DND-41 (cell line): ENCODE data around the gene XYLT1.

Experiments used
- ATAC-seq: fragments of 200-7000 bp; cut with Tn5 transposase; 3 replicates; pipeline ENCODE4 v1.9.1; 2021; ENCODE audit warnings: low read depth; ENCODE audit not compliant: insufficient read depth
- DNase-seq: peaks from one replicate; pipeline ENCODE4 v3.0.0-alpha.2; 2020
- H2AFZ ChIP-seq: 2 replicates; pipeline ENCODE4 v1.6.0; 2012; ENCODE audit warnings: low read depth, low read length
- H3K27ac ChIP-seq: 2 replicates; pipeline ENCODE4 v1.5.1; 2012; ENCODE audit warnings: low read length, inconsistent platforms
- H3K27me3 ChIP-seq: fragments of 200-600 bp; sonication (generic); 2 replicates; pipeline ENCODE4 v1.6.0; 2012; ENCODE audit warnings: low read length, mild to moderate bottlenecking, inconsistent platforms; ENCODE audit not compliant: insufficient read depth, poor library complexity
- H3K36me3 ChIP-seq: 2 replicates; pipeline ENCODE4 v1.5.1; 2012; ENCODE audit warnings: low read length, inconsistent platforms; ENCODE audit not compliant: insufficient read depth
- H3K4me1 ChIP-seq: 2 replicates; pipeline ENCODE4 v1.5.1; 2012; ENCODE audit warnings: mild to moderate bottlenecking, low read length; ENCODE audit not compliant: insufficient read depth
- H3K4me2 ChIP-seq: 2 replicates; pipeline ENCODE4 v1.6.0; 2012; ENCODE audit warnings: mild to moderate bottlenecking, moderate library complexity, low read length, inconsistent platforms; ENCODE audit not compliant: insufficient read depth
- H3K4me3 ChIP-seq, 2 experiments: fragments of 200-600 bp in 1 of 2; shearing (Covaris generic) in 1 of 2; 2 replicates each; pipeline ENCODE4 v1.5.1; 2012 to 2016; ENCODE audit warnings: inconsistent platforms in 2 of 2, low read length in 2 of 2, mild to moderate bottlenecking in 2 of 2, low read depth in 1 of 2, moderate library complexity in 1 of 2
- H3K79me2 ChIP-seq: 2 replicates; pipeline ENCODE4 v1.6.0; 2012; ENCODE audit warnings: low read length, inconsistent platforms; ENCODE audit not compliant: insufficient read depth
- H3K9ac ChIP-seq: 2 replicates; pipeline ENCODE4 v1.6.0; 2012; ENCODE audit warnings: low read depth, mild to moderate bottlenecking, inconsistent platforms, low read length, moderate library complexity
- H3K9me3 ChIP-seq: 2 replicates; pipeline ENCODE4 v1.5.1; 2012; ENCODE audit warnings: low read length, moderate library complexity, mild to moderate bottlenecking, inconsistent platforms; ENCODE audit not compliant: insufficient read depth, severe bottlenecking
- H4K20me1 ChIP-seq: 2 replicates; pipeline ENCODE4 v1.6.0; 2012; ENCODE audit warnings: low read length; ENCODE audit not compliant: insufficient read depth
- EZH2 ChIP-seq: IDR thresholded peaks from 3 replicates; pipeline ENCODE4 v1.6.1; 2012; ENCODE audit warnings: borderline replicate concordance, low read depth, mild to moderate bottlenecking, moderate library complexity, low read length, inconsistent platforms; ENCODE audit not compliant: severe bottlenecking
- TF ChIP-seq, protein P1 (sequence below): IDR thresholded peaks from 2 replicates; pipeline ENCODE4 v1.5.1; 2012; ENCODE audit warnings: borderline replicate concordance, low read length, moderate library complexity, mild to moderate bottlenecking; ENCODE audit not compliant: poor library complexity, severe bottlenecking; ENCODE audit errors: extremely low read depth

Gene XYLT1

GRCh38 chr16:17272716-17273115, 198.0 kb downstream of the XYLT1 start:
- H3K4me2 ChIP-seq: no peak overlapping the region
- DNase-seq (no peak), ATAC-seq (no peak)
- H3K36me3 ChIP-seq: no peaks in the 10 kb centered on the region
- no peaks in the 10 kb centered on the region for H3K4me1 ChIP-seq
- H3K79me2 ChIP-seq: no peaks in the 10 kb centered on the region
- H3K4me3 ChIP-seq: no peak overlapping the region
- no peak overlapping the region for H3K27ac ChIP-seq
- no peaks in the 10 kb centered on the region for H4K20me1 ChIP-seq
- H2AFZ ChIP-seq: no peak overlapping the region
- no peaks in the 10 kb centered on the region for H3K27me3 ChIP-seq
- H3K9me3 ChIP-seq: no peaks in the 10 kb centered on the region
- TF ChIP-seq, protein P1, sequence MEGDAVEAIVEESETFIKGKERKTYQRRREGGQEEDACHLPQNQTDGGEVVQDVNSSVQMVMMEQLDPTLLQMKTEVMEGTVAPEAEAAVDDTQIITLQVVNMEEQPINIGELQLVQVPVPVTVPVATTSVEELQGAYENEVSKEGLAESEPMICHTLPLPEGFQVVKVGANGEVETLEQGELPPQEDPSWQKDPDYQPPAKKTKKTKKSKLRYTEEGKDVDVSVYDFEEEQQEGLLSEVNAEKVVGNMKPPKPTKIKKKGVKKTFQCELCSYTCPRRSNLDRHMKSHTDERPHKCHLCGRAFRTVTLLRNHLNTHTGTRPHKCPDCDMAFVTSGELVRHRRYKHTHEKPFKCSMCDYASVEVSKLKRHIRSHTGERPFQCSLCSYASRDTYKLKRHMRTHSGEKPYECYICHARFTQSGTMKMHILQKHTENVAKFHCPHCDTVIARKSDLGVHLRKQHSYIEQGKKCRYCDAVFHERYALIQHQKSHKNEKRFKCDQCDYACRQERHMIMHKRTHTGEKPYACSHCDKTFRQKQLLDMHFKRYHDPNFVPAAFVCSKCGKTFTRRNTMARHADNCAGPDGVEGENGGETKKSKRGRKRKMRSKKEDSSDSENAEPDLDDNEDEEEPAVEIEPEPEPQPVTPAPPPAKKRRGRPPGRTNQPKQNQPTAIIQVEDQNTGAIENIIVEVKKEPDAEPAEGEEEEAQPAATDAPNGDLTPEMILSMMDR: no peak
- TF ChIP-seq EZH2: no peak
- no peak overlapping the region for H3K9ac ChIP-seq

- Histone ChIP-seq H3K9me3 (no peaks in the 10 kb centered on the region), H3K9ac (no peak overlapping the region), H3K27ac (no peak overlapping the region), H3K36me3 (no peaks in the 10 kb centered on the region), H2AFZ (no peak overlapping the region), H3K4me3 (no peak overlapping the region), H3K79me2 (no peaks in the 10 kb centered on the region), H3K27me3 (no peaks in the 10 kb centered on the region), H3K4me2 (no peak overlapping the region), H3K4me1 (no peaks in the 10 kb centered on the region), H4K20me1 (no peaks in the 10 kb centered on the region)
- TF ChIP-seq, protein P1: no peak
- no peak for TF ChIP-seq EZH2
- DNase-seq: no peak
- no peak for ATAC-seq
Measured at GRCh38 chr16:17271687-17272086, 199.1 kb downstream of the XYLT1 start.

GRCh38 chr16:17270683-17271109, 200.1 kb downstream of the XYLT1 start:
- Histone ChIP-seq H3K36me3 (no peaks in the 10 kb centered on the region), H3K79me2 (no peaks in the 10 kb centered on the region), H3K27ac (no peak overlapping the region), H3K9me3 (no peaks in the 10 kb centered on the region), H4K20me1 (no peaks in the 10 kb centered on the region), H3K4me1 (no peaks in the 10 kb centered on the region), H3K4me3 (no peak overlapping the region), H3K4me2 (no peak overlapping the region), H3K9ac (no peak overlapping the region), H3K27me3 (no peaks in the 10 kb centered on the region), H2AFZ (no peak overlapping the region)
- TF ChIP-seq, protein P1: no peak
- no peak for TF ChIP-seq EZH2
- ATAC-seq (no peak), DNase-seq (no peak)

- TF ChIP-seq EZH2: no peak
- TF ChIP-seq, protein P1: no peak
- Histone ChIP-seq H3K9ac (no peak overlapping the region), H3K9me3 (no peaks in the 10 kb centered on the region), H3K36me3 (no peaks in the 10 kb centered on the region), H3K4me2 (no peak overlapping the region), H3K27me3 (no peaks in the 10 kb centered on the region), H3K79me2 (no peaks in the 10 kb centered on the region), H3K4me1 (no peaks in the 10 kb centered on the region), H2AFZ (no peak overlapping the region), H4K20me1 (no peaks in the 10 kb centered on the region), H3K4me3 (no peak overlapping the region), H3K27ac (no peak overlapping the region)
- ATAC-seq: no peak
- DNase-seq: no peak
Measured at GRCh38 chr16:17270111-17270510, 200.6 kb downstream of the XYLT1 start.
